22Rv1 (cell line): ENCODE data around the gene RASSF4.

Experiments
- CTCF ChIP-seq: fragments of 450-650 bp; IDR thresholded peaks from 2 replicates; pipeline ENCODE4 v1.5.1; 2017; ENCODE audit warnings: mild to moderate bottlenecking
- ZFX ChIP-seq: fragments of 450-650 bp; IDR thresholded peaks from 2 replicates; pipeline ENCODE4 v1.6.1; 2017; ENCODE audit warnings: antibody characterized with exemption, borderline replicate concordance

GRCh38 chr10:44954962-44955361 lies 4.6 kb upstream of the RASSF4 start:
- TF ChIP-seq CTCF, result no peak
- TF ChIP-seq ZFX, result no peak
